PC-9 (cell line): ENCODE measurements around the gene GPER1. TPM values are rescaled to one million over a fixed set of nuclear protein-coding genes. Genes with fewer than 3 reads are reported as not detected.

Source experiments
- BruUV-seq: library from RNA; stranded (reverse); fragments of 400-500 nt; replicated peaks from 2 replicates; lab custom pipeline; 2021; lab: Mats Ljungman, UMichigan
- CTCF ChIA-PET: fragments of 300-600 bp; sonication (Branson Sonifier 250); formaldehyde crosslinking; loops from one replicate; lab custom pipeline; 2022; ENCODE audit warnings: antibody characterized with exemption; lab: Charles Lee
- POLR2A ChIA-PET: fragments of 300-600 bp; sonication (Branson Sonifier 250); formaldehyde crosslinking; loops from one replicate; lab custom pipeline; 2022; ENCODE audit warnings: antibody characterized with exemption; ENCODE audit not compliant: unreplicated experiment; lab: Charles Lee
- DNase-seq, 2 experiments: peaks; one replicate each; pipeline versions ENCODE4 v3.0.0 to v3.0.0-alpha.2; 2015 to 2022; ENCODE audit warnings: mixed read lengths in 1 of 2
- H2AFZ ChIP-seq: fragments of 200-600 bp; sonication (generic); 2 replicates; pipeline ENCODE4 v1.8.1; 2017; ENCODE audit warnings: antibody characterized with exemption
- H3F3A ChIP-seq: fragments of 200-600 bp; sonication (generic); 2 replicates; pipeline ENCODE4 v1.8.1; 2017; ENCODE audit warnings: antibody characterized with exemption, mild to moderate bottlenecking, low read depth; ENCODE audit not compliant: insufficient read depth
- H3K27ac ChIP-seq: fragments of 200-600 bp; sonication (generic); 2 replicates; pipeline ENCODE4 v1.6.1; 2016; ENCODE audit warnings: mixed run types
- H3K27me3 ChIP-seq: fragments of 200-600 bp; sonication (generic); 2 replicates; pipeline ENCODE4 v1.6.1; 2016; ENCODE audit warnings: low read depth, mixed run types; ENCODE audit not compliant: insufficient read depth
- H3K36me3 ChIP-seq: fragments of 200-600 bp; sonication (generic); 2 replicates; pipeline ENCODE4 v1.6.1; 2016; ENCODE audit warnings: low read depth, mixed run types
- H3K4me1 ChIP-seq: fragments of 200-600 bp; sonication (generic); replicated peaks from 2 replicates; pipeline ENCODE4 v1.6.1; 2016; ENCODE audit warnings: mixed run types; ENCODE audit not compliant: insufficient read depth
- H3K4me2 ChIP-seq: fragments of 200-600 bp; sonication (generic); 2 replicates; pipeline ENCODE4 v1.6.1; 2017; ENCODE audit warnings: mixed run types
- H3K4me3 ChIP-seq: fragments of 200-600 bp; sonication (generic); 2 replicates; pipeline ENCODE4 v1.6.1; 2016; ENCODE audit warnings: mixed run types
- H3K79me2 ChIP-seq: fragments of 200-600 bp; sonication (generic); 2 replicates; pipeline ENCODE4 v1.6.1; 2017; ENCODE audit warnings: low read depth, mixed run types
- H3K9me2 ChIP-seq: fragments of 200-600 bp; sonication (generic); 2 replicates; pipeline ENCODE4 v1.8.1; 2017; ENCODE audit warnings: mild to moderate bottlenecking; ENCODE audit not compliant: insufficient read depth
- H3K9me3 ChIP-seq: fragments of 200-600 bp; sonication (generic); 2 replicates; pipeline ENCODE4 v1.8.1; 2016; ENCODE audit warnings: low read depth; ENCODE audit not compliant: insufficient read depth
- H4K20me1 ChIP-seq: fragments of 200-600 bp; sonication (generic); 2 replicates; pipeline ENCODE4 v1.8.1; 2017; ENCODE audit not compliant: insufficient read depth
- EZH2 ChIP-seq: fragments of 200-600 bp; sonication (generic); IDR thresholded peaks from 2 replicates; pipeline ENCODE4 v1.8.0; 2017; ENCODE audit warnings: antibody characterized with exemption, low read depth
- intact Hi-C: fragments of 100-400 bp; cut with micrococcal nuclease; formaldehyde crosslinking; loops from one replicate; pipeline ENCODE4 v1.10.0; 2022; ENCODE audit not compliant: unreplicated experiment
- total RNA-seq: library from RNA; stranded (reverse); gene quantifications from 2 replicates; pipeline ENCODE4 v1.2.3, GENCODE V29; 2021
- TF ChIP-seq, protein P1 (sequence below): fragments of 200-600 bp; sonication (generic); conservative IDR thresholded peaks from 2 replicates; pipeline ENCODE4 v1.6.1; 2017; ENCODE audit warnings: mixed run types, antibody characterized with exemption, mild to moderate bottlenecking, moderate library complexity

GPER1 gene
- total RNA-seq, 1 experiment from 2014 or later: 0.37 TPM

DNA sequence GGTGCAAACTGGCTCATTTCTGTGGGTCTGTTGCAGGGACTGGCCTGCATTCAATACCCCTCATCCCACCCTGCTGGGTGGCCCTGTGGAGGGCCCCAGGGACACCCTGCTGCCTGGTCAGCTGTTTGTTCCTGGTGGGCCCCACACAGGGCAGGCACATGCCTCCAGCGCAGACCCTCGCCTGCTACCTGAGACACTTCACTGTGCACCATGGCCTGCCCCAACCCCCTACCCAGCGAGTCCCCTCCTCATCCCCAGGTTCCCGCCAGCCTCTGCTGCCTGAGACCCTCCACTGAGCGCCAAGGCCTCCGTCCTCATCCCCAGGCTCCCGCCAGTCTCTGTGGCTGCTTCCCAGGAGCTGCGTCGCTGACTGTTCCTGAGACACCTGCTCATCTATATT, 26.7 kb upstream of the GPER1 start:
- no TSS peak for BruUV-seq
- intact Hi-C loops: no loop called here
- DNase-seq: no peak
- Histone ChIP-seq H3K27me3 (no peaks in the 10 kb centered on the region), H3K36me3 (no peaks in the 10 kb centered on the region), H3K27ac (no peak overlapping the region), H3K9me2 (no peaks in the 10 kb centered on the region), H2AFZ (no peak overlapping the region), H3K4me3 (no peak overlapping the region), H3K4me1 (no peaks in the 10 kb centered on the region), H3F3A (peaks cover 5% of the 10 kb centered on the region; the same call in 1 of the 2 replicates), H4K20me1 (peaks cover 18% of the 10 kb centered on the region), H3K9me3 (no peaks in the 10 kb centered on the region), H3K79me2 (no peaks in the 10 kb centered on the region), H3K4me2 (no peak overlapping the region)
- ChIA-PET CTCF (no interaction called here), POLR2A (no interaction called here)
- TF ChIP-seq EZH2: no peak
- TF ChIP-seq, protein P1, sequence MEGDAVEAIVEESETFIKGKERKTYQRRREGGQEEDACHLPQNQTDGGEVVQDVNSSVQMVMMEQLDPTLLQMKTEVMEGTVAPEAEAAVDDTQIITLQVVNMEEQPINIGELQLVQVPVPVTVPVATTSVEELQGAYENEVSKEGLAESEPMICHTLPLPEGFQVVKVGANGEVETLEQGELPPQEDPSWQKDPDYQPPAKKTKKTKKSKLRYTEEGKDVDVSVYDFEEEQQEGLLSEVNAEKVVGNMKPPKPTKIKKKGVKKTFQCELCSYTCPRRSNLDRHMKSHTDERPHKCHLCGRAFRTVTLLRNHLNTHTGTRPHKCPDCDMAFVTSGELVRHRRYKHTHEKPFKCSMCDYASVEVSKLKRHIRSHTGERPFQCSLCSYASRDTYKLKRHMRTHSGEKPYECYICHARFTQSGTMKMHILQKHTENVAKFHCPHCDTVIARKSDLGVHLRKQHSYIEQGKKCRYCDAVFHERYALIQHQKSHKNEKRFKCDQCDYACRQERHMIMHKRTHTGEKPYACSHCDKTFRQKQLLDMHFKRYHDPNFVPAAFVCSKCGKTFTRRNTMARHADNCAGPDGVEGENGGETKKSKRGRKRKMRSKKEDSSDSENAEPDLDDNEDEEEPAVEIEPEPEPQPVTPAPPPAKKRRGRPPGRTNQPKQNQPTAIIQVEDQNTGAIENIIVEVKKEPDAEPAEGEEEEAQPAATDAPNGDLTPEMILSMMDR: no peak

DNA sequence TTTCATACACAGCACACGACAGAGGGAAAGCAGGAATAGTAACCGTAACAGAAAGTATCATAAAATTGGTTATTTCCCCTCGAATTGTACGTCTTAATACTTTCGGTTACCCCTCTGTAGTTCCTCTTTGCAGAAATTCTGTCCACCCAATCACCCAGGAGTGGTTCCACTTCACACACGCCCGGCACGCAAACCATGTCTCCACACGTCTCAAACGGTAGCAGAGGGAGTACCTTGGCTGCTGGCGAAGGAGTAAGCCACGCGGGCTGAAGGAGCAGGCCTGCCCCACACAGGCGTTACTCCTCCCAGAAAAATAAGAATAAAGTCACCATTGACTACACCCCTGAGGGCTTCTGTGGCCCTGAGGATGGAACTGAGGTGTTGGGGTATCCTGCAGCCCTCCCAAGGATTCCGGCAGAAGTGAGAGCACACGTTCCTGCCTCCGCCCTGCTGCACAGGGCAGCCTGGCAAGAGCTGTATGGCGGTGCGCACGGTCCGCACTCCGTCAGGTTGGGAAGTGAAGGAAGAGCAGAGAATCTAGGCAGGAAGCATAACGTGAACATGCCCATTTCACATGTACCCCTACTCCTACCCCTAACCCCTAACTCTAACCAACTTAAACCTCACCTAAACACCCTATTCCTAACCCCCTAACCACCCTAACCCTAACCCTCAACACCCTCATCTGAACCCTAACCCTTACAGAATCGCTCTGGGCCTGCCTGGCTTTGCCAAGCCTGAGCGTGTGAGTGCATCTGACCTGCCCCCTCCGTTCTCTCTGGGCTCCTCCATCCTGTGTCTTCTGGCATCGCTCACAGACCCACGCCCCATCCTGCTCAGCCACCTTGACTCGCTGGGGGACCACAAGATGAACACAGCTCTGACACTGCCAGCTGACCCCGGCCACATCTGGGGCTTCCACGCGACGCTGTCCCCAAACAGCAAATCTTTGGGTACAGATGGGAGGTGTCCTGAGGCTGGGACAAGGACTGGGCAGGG, 25.3 kb upstream of the GPER1 start:
- Histone ChIP-seq H3K79me2 (no peaks in the 10 kb centered on the region), H3K9me3 (no peaks in the 10 kb centered on the region), H3K4me1 (no peaks in the 10 kb centered on the region), H4K20me1 (peaks cover 20% of the 10 kb centered on the region), H3K36me3 (no peaks in the 10 kb centered on the region), H3K27me3 (no peaks in the 10 kb centered on the region), H3K27ac (no peak overlapping the region), H2AFZ (no peak overlapping the region), H3K4me3 (no peak overlapping the region), H3F3A (peaks cover 5% of the 10 kb centered on the region; the same call in 1 of the 2 replicates), H3K9me2 (no peaks in the 10 kb centered on the region), H3K4me2 (no peak overlapping the region)
- BruUV-seq: no TSS peak
- DNase-seq: no peak
- TF ChIP-seq EZH2: no peak
- TF ChIP-seq, protein P1: no peak
- POLR2A ChIA-PET: no interaction called here
- intact Hi-C loops: no loop called here
- CTCF ChIA-PET: no interaction called here

DNA sequence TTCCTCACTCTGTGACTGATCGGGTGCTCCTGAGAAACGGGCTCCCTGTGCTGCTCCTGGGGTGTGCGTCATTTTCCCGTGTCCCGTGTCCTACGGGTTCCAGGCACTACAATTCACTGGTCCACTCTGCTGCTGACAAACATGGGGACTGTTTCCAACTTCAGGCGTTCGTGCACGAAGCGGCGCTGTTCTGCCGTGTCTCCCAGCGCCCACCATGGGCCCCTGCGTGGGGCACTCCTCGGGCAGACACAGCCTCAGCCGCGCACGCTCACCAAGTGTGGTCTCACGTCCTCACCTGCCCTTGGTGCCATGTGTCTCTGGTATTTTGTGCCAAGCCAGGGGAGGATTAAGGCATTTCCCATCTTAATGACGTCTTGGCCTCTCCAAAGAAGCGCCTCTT, 24.6 kb upstream of the GPER1 start:
- intact Hi-C loops: no loop called here
- DNase-seq: no peak
- H3K36me3 ChIP-seq: no peaks in the 10 kb centered on the region
- no peak overlapping the region for H2AFZ ChIP-seq
- no peak overlapping the region for H3K4me3 ChIP-seq
- no peaks in the 10 kb centered on the region for H3K4me1 ChIP-seq
- H3K9me2 ChIP-seq: no peaks in the 10 kb centered on the region
- H3F3A ChIP-seq: peaks cover 5% of the 10 kb centered on the region; the same call in 1 of the 2 replicates
- H3K4me2 ChIP-seq: no peak overlapping the region
- CTCF ChIA-PET: no interaction called here
- no peak for TF ChIP-seq EZH2
- TF ChIP-seq, protein P1: no peak
- POLR2A ChIA-PET: no interaction called here
- H3K79me2 ChIP-seq: no peaks in the 10 kb centered on the region
- no TSS peak for BruUV-seq
- H3K27me3 ChIP-seq: no peaks in the 10 kb centered on the region
- no peaks in the 10 kb centered on the region for H3K9me3 ChIP-seq
- peaks cover 20% of the 10 kb centered on the region for H4K20me1 ChIP-seq
- H3K27ac ChIP-seq: no peak overlapping the region
